HuH-7 (cell line): ENCODE measurements around the gene PSMD2.

Source experiments
- DNase-seq: peaks from one replicate; pipeline ENCODE4 v3.0.0; 2011; ENCODE audit warnings: low spot score

The PSMD2 gene

GRCh38 chr3:184357248-184358123 is 58.4 kb downstream of the PSMD2 start:
- DNase-seq: no peak

- no peak for DNase-seq
Observed at GRCh38 chr3:184358124-184358767, 59.2 kb downstream of the PSMD2 start.
